Hepatocyte (in vitro differentiated cells): ENCODE measurements around the gene WWTR1. TPM values are rescaled to one million over a fixed set of nuclear protein-coding genes. Genes with fewer than 3 reads are reported as not detected.

Source experiments
- DNase-seq: peaks from one replicate; pipeline ENCODE4 v3.0.0-alpha.2; 2016; ENCODE audit warnings: low spot score
- H2AFZ ChIP-seq: fragments of 200-600 bp; sonication (generic); 2 replicates; pipeline ENCODE4 v1.6.0; 2016; ENCODE audit warnings: antibody characterized with exemption, mild to moderate bottlenecking
- H3K27ac ChIP-seq: fragments of 200-600 bp; sonication (generic); 2 replicates; pipeline ENCODE4 v1.5.1; 2016; ENCODE audit warnings: mild to moderate bottlenecking
- H3K27me3 ChIP-seq: fragments of 200-600 bp; sonication (generic); 2 replicates; pipeline ENCODE4 v1.6.1; 2016
- H3K36me3 ChIP-seq: fragments of 200-600 bp; sonication (generic); replicated peaks from 2 replicates; pipeline ENCODE4 v1.5.1; 2016; ENCODE audit warnings: low read depth; ENCODE audit not compliant: insufficient read depth
- H3K4me1 ChIP-seq: fragments of 200-600 bp; sonication (generic); 2 replicates; pipeline ENCODE4 v1.5.1; 2016; ENCODE audit warnings: mild to moderate bottlenecking, moderate library complexity; ENCODE audit not compliant: insufficient read depth
- H3K4me2 ChIP-seq: fragments of 200-600 bp; sonication (generic); 2 replicates; pipeline ENCODE4 v1.6.0; 2016
- H3K4me3 ChIP-seq: fragments of 200-600 bp; sonication (generic); 2 replicates; pipeline ENCODE4 v1.5.1; 2016; ENCODE audit warnings: mild to moderate bottlenecking
- H3K79me2 ChIP-seq: fragments of 200-600 bp; sonication (generic); 2 replicates; pipeline ENCODE4 v1.6.0; 2017; ENCODE audit warnings: mild to moderate bottlenecking
- H3K9me2 ChIP-seq: fragments of 200-600 bp; sonication (generic); replicated peaks from 2 replicates; pipeline ENCODE4 v1.6.0; 2017; ENCODE audit warnings: mild to moderate bottlenecking; ENCODE audit not compliant: insufficient read depth
- H3K9me3 ChIP-seq: fragments of 200-600 bp; sonication (generic); 2 replicates; pipeline ENCODE4 v1.5.1; 2016; ENCODE audit warnings: low read depth, mild to moderate bottlenecking
- H4K20me1 ChIP-seq: fragments of 200-600 bp; sonication (generic); 2 replicates; pipeline ENCODE4 v1.6.0; 2016; ENCODE audit warnings: mild to moderate bottlenecking; ENCODE audit not compliant: insufficient read depth, poor library complexity, severe bottlenecking
- EZH2 ChIP-seq: fragments of 200-600 bp; sonication (generic); IDR thresholded peaks from 2 replicates; pipeline ENCODE4 v1.6.1; 2016; ENCODE audit warnings: antibody characterized with exemption, mild to moderate bottlenecking, borderline replicate concordance
- EZH2phosphoT487 ChIP-seq: fragments of 200-600 bp; sonication (generic); IDR thresholded peaks from one replicate; pipeline ENCODE4 v1.6.1; 2018; ENCODE audit warnings: antibody characterized with exemption, mild to moderate bottlenecking, low read depth, moderate library complexity; ENCODE audit not compliant: unreplicated experiment, severe bottlenecking
- WGBS: methylation state at CpG from one replicate; pipeline ENCODE4 v1.1.6; 2016; ENCODE audit warnings: low lambda C conversion rate; ENCODE audit errors: missing lambda C conversion rate; 5-methylcytosine and 5-hydroxymethylcytosine counted together
- polyA plus RNA-seq: library from polyadenylated mRNA; unstranded; fragments of >200 nt; fragmentation: Nextera tagmentation; extraction: Ambion mirVana; gene quantifications from 2 replicates; pipeline ENCODE4 v1.2.1, GENCODE V29; 2016
- total RNA-seq: library from RNA; depleted of rRNA; stranded (reverse); fragments of >200 nt; gene quantifications from 2 replicates; pipeline ENCODE4 v1.2.3, GENCODE V29; 2014
- TF ChIP-seq, protein P1 (sequence below): fragments of 200-600 bp; sonication (generic); IDR thresholded peaks from 2 replicates; pipeline ENCODE4 v1.5.1; 2016; ENCODE audit warnings: antibody characterized with exemption, mild to moderate bottlenecking; ENCODE audit not compliant: poor library complexity

The WWTR1 gene
- total and polyA plus RNA-seq, 2 experiments from 2014 or later: 40.5 to 54.7 TPM

DNA sequence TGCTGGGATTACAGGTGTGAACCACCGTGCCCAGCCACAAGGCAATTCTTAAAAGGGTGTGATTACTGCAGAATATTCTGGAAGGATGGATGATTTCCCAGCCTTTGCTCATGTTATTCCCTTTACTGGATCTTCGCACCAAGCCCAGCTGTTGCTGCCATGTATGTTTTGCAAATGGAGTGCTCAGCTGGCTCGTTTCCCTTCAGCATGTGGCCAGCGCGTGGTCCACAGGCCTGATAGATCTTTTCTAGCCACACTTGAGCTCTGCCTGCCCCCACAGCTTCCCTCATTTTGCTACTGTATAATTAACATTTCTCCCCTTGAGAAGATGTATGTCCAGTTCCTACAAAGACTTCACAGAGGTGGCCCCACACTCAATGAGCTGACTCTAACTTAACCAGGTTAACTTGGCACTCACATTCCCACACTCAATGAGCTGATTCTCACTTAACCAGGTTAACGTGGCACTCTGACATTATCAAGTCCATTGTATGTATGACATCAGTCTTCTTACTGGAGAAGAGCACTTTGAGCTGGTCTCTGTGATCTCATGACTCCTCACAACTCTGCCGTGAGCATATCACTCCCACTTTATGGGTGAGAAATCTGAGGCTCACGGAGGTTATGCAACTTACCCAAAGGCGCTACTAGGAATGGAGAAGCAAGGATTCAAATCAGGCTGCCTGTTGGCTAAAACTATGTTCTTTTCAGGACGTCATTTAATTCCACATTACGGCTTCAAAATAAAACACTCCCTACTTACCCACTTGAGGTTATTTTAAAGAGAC, 134.1 kb downstream of the WWTR1 start:
- no peaks in the 10 kb centered on the region for H3K27me3 ChIP-seq
- H3K4me1 ChIP-seq: peaks cover 13% of the 10 kb centered on the region
- H3K9me2 ChIP-seq: no peaks in the 10 kb centered on the region
- no peak for DNase-seq
- TF ChIP-seq, protein P1, sequence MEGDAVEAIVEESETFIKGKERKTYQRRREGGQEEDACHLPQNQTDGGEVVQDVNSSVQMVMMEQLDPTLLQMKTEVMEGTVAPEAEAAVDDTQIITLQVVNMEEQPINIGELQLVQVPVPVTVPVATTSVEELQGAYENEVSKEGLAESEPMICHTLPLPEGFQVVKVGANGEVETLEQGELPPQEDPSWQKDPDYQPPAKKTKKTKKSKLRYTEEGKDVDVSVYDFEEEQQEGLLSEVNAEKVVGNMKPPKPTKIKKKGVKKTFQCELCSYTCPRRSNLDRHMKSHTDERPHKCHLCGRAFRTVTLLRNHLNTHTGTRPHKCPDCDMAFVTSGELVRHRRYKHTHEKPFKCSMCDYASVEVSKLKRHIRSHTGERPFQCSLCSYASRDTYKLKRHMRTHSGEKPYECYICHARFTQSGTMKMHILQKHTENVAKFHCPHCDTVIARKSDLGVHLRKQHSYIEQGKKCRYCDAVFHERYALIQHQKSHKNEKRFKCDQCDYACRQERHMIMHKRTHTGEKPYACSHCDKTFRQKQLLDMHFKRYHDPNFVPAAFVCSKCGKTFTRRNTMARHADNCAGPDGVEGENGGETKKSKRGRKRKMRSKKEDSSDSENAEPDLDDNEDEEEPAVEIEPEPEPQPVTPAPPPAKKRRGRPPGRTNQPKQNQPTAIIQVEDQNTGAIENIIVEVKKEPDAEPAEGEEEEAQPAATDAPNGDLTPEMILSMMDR: no peak
- TF ChIP-seq EZH2: no peak
- TF ChIP-seq EZH2phosphoT487: no peak
- H3K9me3 ChIP-seq: no peaks in the 10 kb centered on the region
- H3K27ac ChIP-seq: no peak overlapping the region
- H3K36me3 ChIP-seq: no peaks in the 10 kb centered on the region
- no peak overlapping the region for H3K4me3 ChIP-seq
- no peak overlapping the region for H3K4me2 ChIP-seq
- WGBS: 90% methylated on average over 11 of the region's 11 CpGs
- H4K20me1 ChIP-seq: no peaks in the 10 kb centered on the region
- no peak overlapping the region for H2AFZ ChIP-seq
- H3K79me2 ChIP-seq: peaks cover 3% of the 10 kb centered on the region

DNA sequence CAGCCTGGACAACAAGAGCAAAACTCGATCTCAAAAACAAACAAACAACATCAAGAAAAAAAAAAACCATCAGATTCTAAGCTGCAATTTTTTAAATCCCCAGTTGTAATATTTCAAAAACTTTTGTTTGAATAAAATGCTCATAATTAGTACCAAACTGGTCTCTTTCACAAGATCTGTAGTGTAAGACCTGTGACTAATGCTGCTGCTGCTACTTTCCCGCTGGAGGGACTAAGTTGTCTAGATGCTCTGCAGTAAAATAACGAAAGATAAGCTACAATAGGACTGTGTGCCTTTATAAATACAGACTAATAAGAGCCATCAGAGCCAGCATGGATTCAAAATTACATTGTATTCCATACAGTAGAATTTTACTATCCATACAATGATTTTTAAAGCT, 137.9 kb downstream of the WWTR1 start:
- H3K79me2 ChIP-seq: no peaks in the 10 kb centered on the region
- DNase-seq: no peak
- no peaks in the 10 kb centered on the region for H3K9me3 ChIP-seq
- H3K4me2 ChIP-seq: no peak overlapping the region
- H2AFZ ChIP-seq: no peak overlapping the region
- 86% methylated on average over 3 of the region's 3 CpGs for WGBS
- H3K4me1 ChIP-seq: no peaks in the 10 kb centered on the region
- H3K36me3 ChIP-seq: no peaks in the 10 kb centered on the region
- H3K27me3 ChIP-seq: no peaks in the 10 kb centered on the region
- H3K4me3 ChIP-seq: no peak overlapping the region
- no peaks in the 10 kb centered on the region for H3K9me2 ChIP-seq
- H3K27ac ChIP-seq: no peak overlapping the region
- no peak for TF ChIP-seq EZH2phosphoT487
- H4K20me1 ChIP-seq: no peaks in the 10 kb centered on the region

DNA sequence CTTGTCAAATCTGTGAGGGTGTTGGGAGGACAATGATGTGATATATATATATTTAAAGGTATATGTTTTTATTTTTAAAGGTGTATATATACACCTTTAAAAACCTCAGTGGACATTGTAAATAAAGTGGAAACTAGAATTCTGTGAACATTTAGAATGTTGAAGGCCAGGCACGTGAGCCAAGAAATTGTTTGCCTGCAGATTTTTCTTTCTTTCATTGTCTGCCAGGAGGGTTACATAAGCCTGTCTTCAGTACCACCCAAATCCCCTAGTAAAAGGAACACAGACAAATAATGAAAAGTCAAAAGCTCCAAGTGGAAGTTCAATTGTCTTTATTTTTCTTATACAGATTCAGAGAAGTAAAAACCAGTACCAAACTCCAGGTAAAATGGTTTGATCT, 140.9 kb downstream of the WWTR1 start:
- Histone ChIP-seq H3K36me3 (no peaks in the 10 kb centered on the region), H3K9me3 (no peaks in the 10 kb centered on the region), H2AFZ (no peak overlapping the region), H3K9me2 (no peaks in the 10 kb centered on the region), H3K4me3 (no peak overlapping the region), H3K27me3 (no peaks in the 10 kb centered on the region), H3K79me2 (no peaks in the 10 kb centered on the region), H4K20me1 (no peaks in the 10 kb centered on the region), H3K4me2 (no peak overlapping the region), H3K4me1 (no peaks in the 10 kb centered on the region), H3K27ac (no peak overlapping the region)
- no peak for DNase-seq
- WGBS: 85% methylated on average over 1 of the region's 1 CpG
- TF ChIP-seq EZH2 (no peak), EZH2phosphoT487 (no peak)
- TF ChIP-seq, protein P1: no peak

DNA sequence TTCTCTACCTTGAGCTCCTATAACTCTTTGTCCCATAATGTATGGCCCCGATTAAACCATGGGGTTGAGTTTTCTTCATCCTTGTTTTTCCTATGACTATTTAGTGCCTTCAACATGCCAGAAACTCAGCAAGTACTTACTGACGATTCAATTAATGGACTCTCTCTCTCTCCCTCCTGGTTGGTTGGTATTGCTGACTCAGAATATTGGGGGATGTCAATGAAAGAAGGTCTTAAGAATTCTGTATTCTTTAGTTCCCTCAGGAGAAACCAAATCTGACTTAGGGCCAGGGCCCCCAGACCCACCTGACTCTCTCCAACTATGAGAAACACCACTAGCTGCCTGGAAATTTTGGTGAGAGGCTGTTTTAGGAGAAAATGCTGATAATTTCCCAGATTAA, 142.6 kb downstream of the WWTR1 start:
- H4K20me1 ChIP-seq: no peaks in the 10 kb centered on the region
- 93% methylated on average over 2 of the region's 2 CpGs for WGBS
- TF ChIP-seq EZH2 (no peak), EZH2phosphoT487 (no peak)
- TF ChIP-seq, protein P1: no peak
- no peak overlapping the region for H2AFZ ChIP-seq
- no peak overlapping the region for H3K4me2 ChIP-seq
- H3K4me3 ChIP-seq: no peak overlapping the region
- H3K27ac ChIP-seq: no peak overlapping the region
- H3K4me1 ChIP-seq: no peaks in the 10 kb centered on the region
- H3K79me2 ChIP-seq: no peaks in the 10 kb centered on the region
- DNase-seq: no peak
- H3K9me2 ChIP-seq: no peaks in the 10 kb centered on the region
- no peaks in the 10 kb centered on the region for H3K36me3 ChIP-seq
- no peaks in the 10 kb centered on the region for H3K9me3 ChIP-seq
- H3K27me3 ChIP-seq: no peaks in the 10 kb centered on the region
